NCI-H460 (cell line): ENCODE measurements around the gene SARS1. TPM values are rescaled to one million over a fixed set of nuclear protein-coding genes. Genes with fewer than 3 reads are reported as not detected.
A peak's percentile ranks its signal among the peaks of the same experiment; 100 is the strongest.

Source experiments
- DNase-seq: peaks from one replicate; pipeline ENCODE4 v3.0.0-alpha.2; 2016; ENCODE audit warnings: low read depth; ENCODE audit errors: extremely low read depth
- total RNA-seq: library from RNA; depleted of rRNA; stranded (reverse); fragments of >200 nt; shearing (Covaris generic); gene quantifications from 2 replicates; pipeline ENCODE4 v1.2.3, GENCODE V29; 2014

Gene SARS1
- total RNA-seq, 1 experiment from 2014 or later, result 411 TPM

- no peak for DNase-seq
These were observed 46.2 kb downstream of the SARS1 start for GRCh38 chr1:109259674-109260557.

- DNase-seq, result no peak
These were observed 47.3 kb downstream of the SARS1 start for GRCh38 chr1:109261006-109261405.

- DNase-seq, result no peak
These were observed 47.9 kb downstream of the SARS1 start for GRCh38 chr1:109261578-109261977.

- DNase-seq, result no peak
These were observed 48.7 kb downstream of the SARS1 start for GRCh38 chr1:109262231-109263055.

GRCh38 chr1:109263234-109263596, 49.5 kb downstream of the SARS1 start:
- no peak for DNase-seq

- peak; percentile 85 for DNase-seq
These were observed 50.1 kb downstream of the SARS1 start for GRCh38 chr1:109263597-109264378.

- no peak for DNase-seq
These were observed 50.6 kb downstream of the SARS1 start for GRCh38 chr1:109264379-109264755.

GRCh38 chr1:109265016-109265415, 51.3 kb downstream of the SARS1 start:
- DNase-seq, result no peak

- no peak for DNase-seq
These were observed 52.1 kb downstream of the SARS1 start for GRCh38 chr1:109265741-109266330.

GRCh38 chr1:109266965-109267364, 53.2 kb downstream of the SARS1 start:
- no peak for DNase-seq

GRCh38 chr1:109267743-109268300, 54.1 kb downstream of the SARS1 start:
- DNase-seq, result no peak

GRCh38 chr1:109268431-109269211, 54.9 kb downstream of the SARS1 start:
- DNase-seq, result no peak

GRCh38 chr1:109269212-109269980, 55.7 kb downstream of the SARS1 start:
- no peak for DNase-seq

GRCh38 chr1:109269981-109270622, 56.4 kb downstream of the SARS1 start:
- no peak for DNase-seq

- no peak for DNase-seq
These were observed 57.1 kb downstream of the SARS1 start for GRCh38 chr1:109270623-109271317.

GRCh38 chr1:109271458-109271857, 57.7 kb downstream of the SARS1 start:
- DNase-seq, result no peak

GRCh38 chr1:109272021-109272799, 58.5 kb downstream of the SARS1 start:
- DNase-seq, result no peak
